Measurements from ENCODE around the gene AREL1.
"Not testable (repeated sequence)": the region's sequence is repeated elsewhere in the genome, so short reads cannot be mapped to it uniquely, and the experiment has no call there.

The AREL1 gene

GRCh38 chr14:74712499-74713394 lies at the start of gene AREL1, which contains the start of gene FCF1:
TSS of gene AREL1 (minus strand) at chr14:74713080. CDS start at chr14:74685615, 27,465 bp downstream.
TSS of gene FCF1 (plus strand) at chr14:74713144. CDS start at chr14:74713198, 54 bp downstream.
- no peak for DNase-seq

- not testable (repeated sequence) for DNase-seq
Observed at GRCh38 chr14:74758505-74758904, 45.6 kb upstream of the AREL1 start.

GRCh38 chr14:74756326-74756725 lies 43.4 kb upstream of the AREL1 start:
- no peak for DNase-seq

- DNase-seq = no peak
Observed at GRCh38 chr14:74754899-74755298, 42.0 kb upstream of the AREL1 start.

- DNase-seq = no peak
Observed at GRCh38 chr14:74754157-74754556, 41.3 kb upstream of the AREL1 start.

- DNase-seq = no peak
Observed at GRCh38 chr14:74747237-74747636, 34.4 kb upstream of the AREL1 start.

- DNase-seq = no peak
Observed at GRCh38 chr14:74739293-74740030, 26.6 kb upstream of the AREL1 start.

GRCh38 chr14:74737753-74738325 lies 25.0 kb upstream of the AREL1 start:
- no peak for DNase-seq

GRCh38 chr14:74735125-74735524 lies 22.2 kb upstream of the AREL1 start:
- DNase-seq = no peak

GRCh38 chr14:74733221-74733620 lies 20.3 kb upstream of the AREL1 start:
- no peak for DNase-seq

- no peak for DNase-seq
Observed at GRCh38 chr14:74732387-74732786, 19.5 kb upstream of the AREL1 start.

- DNase-seq = no peak
Observed at GRCh38 chr14:74723134-74723533, 10.3 kb upstream of the AREL1 start.

GRCh38 chr14:74720526-74720925 lies 7.6 kb upstream of the AREL1 start:
- DNase-seq = no peak

- no peak for DNase-seq
Observed at GRCh38 chr14:74713395-74713735, 485 bp upstream of the AREL1 start.

GRCh38 chr14:74711651-74712050 lies 1.2 kb downstream of the AREL1 start:
- no peak for DNase-seq

GRCh38 chr14:74710480-74710879 lies 2.4 kb downstream of the AREL1 start:
- no peak for DNase-seq

- no peak for DNase-seq
Observed at GRCh38 chr14:74705613-74706500, 7.0 kb downstream of the AREL1 start.

GRCh38 chr14:74704656-74705055 lies 8.2 kb downstream of the AREL1 start:
- DNase-seq = no peak

GRCh38 chr14:74703043-74703442 lies 9.8 kb downstream of the AREL1 start:
- no peak for DNase-seq

- no peak for DNase-seq
Observed at GRCh38 chr14:74702293-74702692, 10.6 kb downstream of the AREL1 start.

GRCh38 chr14:74698465-74698864 lies 14.4 kb downstream of the AREL1 start:
- no peak for DNase-seq

- DNase-seq = no peak
Observed at GRCh38 chr14:74697976-74698375, 14.9 kb downstream of the AREL1 start.

GRCh38 chr14:74697543-74697942 lies 15.3 kb downstream of the AREL1 start:
- no peak for DNase-seq

Measured in NCI-H2081 treated with DMSO at 0.1 percent for 48 hours (cell line).